Urinary bladder (tissue), 4 donors: Measurements from ENCODE around the gene UNC50. TPM values are rescaled to one million over a fixed set of nuclear protein-coding genes. Genes with fewer than 3 reads are reported as not detected.

Experiments used
- DNase-seq: peaks from one replicate; pipeline ENCODE4 v3.0.0-alpha.2; 2015; ENCODE audit errors: extremely low spot score
- H3K27ac ChIP-seq: one replicate; pipeline ENCODE4 v1.5.1; 2013; ENCODE audit warnings: low read depth, mild to moderate bottlenecking, moderate library complexity
- H3K36me3 ChIP-seq: one replicate; pipeline ENCODE4 v1.6.1; 2013; ENCODE audit warnings: mild to moderate bottlenecking, moderate library complexity; ENCODE audit not compliant: insufficient read depth
- H3K4me1 ChIP-seq: one replicate; pipeline ENCODE4 v1.6.1; 2013; ENCODE audit warnings: mild to moderate bottlenecking, moderate library complexity; ENCODE audit not compliant: insufficient read depth
- H3K4me3 ChIP-seq: one replicate; pipeline ENCODE4 v1.5.1; 2013; ENCODE audit warnings: low read depth, low read length
- WGBS: extraction: QIAGEN DNeasy Blood & Tissue Kit; methylation state at CpG from one replicate; pipeline ENCODE4 v1.1.7; 2013; 5-methylcytosine and 5-hydroxymethylcytosine counted together
- polyA plus RNA-seq: library from polyadenylated mRNA; stranded (reverse); fragments of 200-250 nt; gene quantifications from one replicate; pipeline ENCODE4 v1.2.3, GENCODE V29; 2013
- total RNA-seq: library from RNA; depleted of rRNA; stranded (reverse); fragments of >200 nt; gene quantifications from one replicate; pipeline ENCODE4 v1.2.3, GENCODE V29; 2014
- donor health status: healthy with polysubstance abuse.
- donor health status: healthy.

UNC50 gene
- total and polyA plus RNA-seq, 2 donors = 44.0 to 47.5 TPM

DNA sequence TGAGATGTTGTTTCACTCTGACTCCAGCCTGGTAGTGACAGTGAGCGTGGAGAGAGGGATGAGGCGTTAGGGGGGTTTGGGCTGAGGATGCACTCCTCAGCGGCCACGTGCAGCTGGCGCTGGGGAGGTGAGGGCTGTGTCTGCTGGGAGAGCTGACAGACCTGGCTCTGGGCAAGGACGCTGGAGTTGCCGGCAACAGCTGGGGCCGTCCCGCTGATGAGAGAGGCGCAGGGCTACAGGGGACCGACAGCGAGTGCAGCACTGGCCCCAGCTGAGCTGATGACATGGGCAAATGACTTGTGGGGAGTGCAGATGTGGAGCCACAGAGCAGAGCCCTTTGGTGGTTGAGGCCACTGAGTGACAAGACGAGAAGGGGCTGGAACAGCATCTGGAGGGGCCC lies 38.5 kb upstream of the UNC50 start:
- no peak overlapping the region for H3K27ac ChIP-seq
- H3K4me1 ChIP-seq = no peaks in the 10 kb centered on the region
- H3K36me3 ChIP-seq = no peaks in the 10 kb centered on the region
- WGBS = 95% methylated on average over 13 of the region's 13 CpGs
- H3K4me3 ChIP-seq = no peak overlapping the region
- DNase-seq = no peak

DNA sequence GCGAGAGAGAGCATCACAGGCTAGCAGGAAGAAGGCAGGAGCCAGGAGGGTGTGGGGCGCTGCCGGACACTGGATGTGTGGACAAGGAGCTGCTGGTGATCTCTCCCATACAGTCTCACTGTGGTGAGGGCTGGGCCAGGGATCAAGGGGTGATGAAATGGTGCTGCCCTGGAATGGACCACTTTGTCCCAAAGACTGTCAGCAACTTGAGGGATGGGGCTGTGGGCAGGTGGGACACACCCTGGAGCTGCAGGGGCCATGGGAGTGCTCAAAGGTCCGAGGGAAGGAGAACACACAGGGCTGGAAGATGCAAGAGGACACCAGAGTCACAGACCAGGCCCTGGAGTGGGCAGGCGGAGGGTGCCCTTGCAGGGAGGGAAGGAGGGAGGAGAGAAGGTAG lies 38.0 kb upstream of the UNC50 start:
- no peaks in the 10 kb centered on the region for H3K4me1 ChIP-seq
- no peaks in the 10 kb centered on the region for H3K36me3 ChIP-seq
- H3K27ac ChIP-seq = no peak overlapping the region
- WGBS = 94% methylated on average over 5 of the region's 5 CpGs
- H3K4me3 ChIP-seq = no peak overlapping the region
- DNase-seq = no peak

- Histone ChIP-seq H3K36me3 (no peaks in the 10 kb centered on the region), H3K4me3 (no peak overlapping the region), H3K27ac (no peak overlapping the region), H3K4me1 (no peaks in the 10 kb centered on the region)
- DNase-seq = no peak
- 93% methylated on average over 13 of the region's 13 CpGs for WGBS
Observed at GRCh38 chr2:98571121-98571701, 37.2 kb upstream of the UNC50 start.

GRCh38 chr2:98571796-98572195 lies 36.6 kb upstream of the UNC50 start:
- Histone ChIP-seq H3K27ac (no peak overlapping the region), H3K4me1 (no peaks in the 10 kb centered on the region), H3K36me3 (no peaks in the 10 kb centered on the region), H3K4me3 (no peak overlapping the region)
- 91% methylated on average over 9 of the region's 9 CpGs for WGBS
- no peak for DNase-seq

- Histone ChIP-seq H3K36me3 (no peaks in the 10 kb centered on the region), H3K27ac (no peak overlapping the region), H3K4me1 (no peaks in the 10 kb centered on the region), H3K4me3 (no peak overlapping the region)
- DNase-seq = no peak
- 63% methylated on average over 5 of the region's 5 CpGs for WGBS
Observed at GRCh38 chr2:98572211-98572610, 36.2 kb upstream of the UNC50 start.

DNA sequence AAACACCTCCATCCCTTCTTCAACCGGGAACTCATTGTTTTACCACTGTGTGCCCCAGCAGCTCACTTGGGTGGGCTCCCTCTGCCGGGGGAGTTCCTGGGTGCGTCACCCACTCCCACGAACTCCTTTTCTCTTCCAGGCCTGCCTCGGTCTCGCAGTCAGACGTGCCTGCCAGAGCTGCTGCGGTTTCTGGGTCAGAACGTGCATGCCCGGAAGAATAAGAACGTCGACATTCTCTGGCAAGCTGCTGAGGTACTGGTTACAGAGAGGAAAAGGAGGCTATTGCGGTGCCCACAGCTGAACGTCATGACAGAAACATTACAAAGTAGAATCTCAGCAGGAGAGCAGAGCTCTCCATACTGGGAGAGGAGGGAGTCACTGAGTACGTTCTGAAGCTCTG lies 35.7 kb upstream of the UNC50 start:
- no peaks in the 10 kb centered on the region for H3K36me3 ChIP-seq
- DNase-seq = no peak
- whole genome bisulfite sequencing = 73% methylated on average over 15 of the region's 15 CpGs

DNA sequence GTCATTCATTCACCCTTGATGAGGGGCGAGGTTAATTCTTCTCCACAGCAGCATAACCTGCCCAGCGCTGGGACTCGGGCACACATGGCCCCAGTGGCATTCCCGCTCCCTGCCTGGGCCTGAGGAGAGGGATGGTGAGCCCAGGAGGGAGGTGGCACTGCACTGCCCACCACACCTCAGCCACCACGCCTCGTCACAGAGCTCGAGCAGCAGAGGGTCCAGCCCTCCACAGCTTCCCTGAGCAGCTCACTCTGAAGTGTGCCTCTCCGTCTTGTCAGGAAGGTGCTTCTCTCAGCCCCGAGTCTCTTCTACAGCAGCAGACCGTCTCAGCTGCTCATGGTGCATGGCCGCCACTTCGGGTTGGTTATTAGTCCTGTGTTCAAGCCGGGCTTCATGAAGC lies 35.0 kb upstream of the UNC50 start:
- Histone ChIP-seq H3K4me3 (no peak overlapping the region), H3K36me3 (no peaks in the 10 kb centered on the region)
- WGBS = 82% methylated on average over 13 of the region's 13 CpGs

More for the DNA sequence above, 35.7 kb upstream of the UNC50 start:
- Histone ChIP-seq H3K4me1 (no peaks in the 10 kb centered on the region), H3K27ac (no peak overlapping the region), H3K4me3 (no peak overlapping the region)

DNA sequence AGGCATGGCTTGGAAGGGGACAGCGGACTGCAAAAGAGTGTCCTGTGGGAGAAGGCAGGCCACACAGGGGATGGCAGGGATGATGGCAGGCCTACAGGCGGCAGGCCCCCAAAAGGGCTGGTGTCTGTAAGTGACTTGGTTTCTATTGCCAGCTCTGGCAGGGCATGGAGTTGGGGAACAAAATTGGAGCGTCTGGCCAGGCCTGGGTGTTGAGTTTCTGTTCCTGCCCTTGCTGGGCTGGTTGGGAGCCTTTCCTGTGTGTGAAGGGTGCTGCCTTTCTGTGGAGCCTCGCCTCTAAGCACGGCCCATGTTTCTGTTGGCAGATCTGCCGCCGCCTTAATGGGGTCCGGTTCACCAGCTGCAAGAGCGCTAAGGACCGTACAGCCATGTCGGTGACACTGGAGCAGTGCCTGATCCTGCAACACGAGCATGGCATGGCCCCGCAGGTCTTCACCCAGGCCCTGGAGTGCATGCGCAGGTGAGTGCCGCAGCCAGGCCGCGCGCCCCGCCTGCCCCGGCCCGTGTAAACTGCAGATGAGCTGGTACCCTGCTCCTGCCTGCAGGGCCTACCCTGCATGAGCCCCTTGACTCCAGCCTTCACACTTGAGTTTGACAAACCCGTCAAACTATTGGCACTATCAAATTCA lies 31.6 kb upstream of the UNC50 start:
- no peak for DNase-seq
- H3K4me1 ChIP-seq = no peaks in the 10 kb centered on the region
- no peak overlapping the region for H3K27ac ChIP-seq
- WGBS = 93% methylated on average over 22 of the region's 22 CpGs
- no peak overlapping the region for H3K4me3 ChIP-seq
- no peaks in the 10 kb centered on the region for H3K36me3 ChIP-seq

More for the DNA sequence above, 35.0 kb upstream of the UNC50 start:
- DNase-seq = no peak
- Histone ChIP-seq H3K27ac (no peak overlapping the region), H3K4me1 (no peaks in the 10 kb centered on the region)

- WGBS = 74% methylated on average over 10 of the region's 10 CpGs
- no peak for DNase-seq
- H3K4me3 ChIP-seq = no peak overlapping the region
- H3K36me3 ChIP-seq = no peaks in the 10 kb centered on the region
- H3K4me1 ChIP-seq = no peaks in the 10 kb centered on the region
- no peak overlapping the region for H3K27ac ChIP-seq
Observed at GRCh38 chr2:98577313-98577712, 31.1 kb upstream of the UNC50 start.

DNA sequence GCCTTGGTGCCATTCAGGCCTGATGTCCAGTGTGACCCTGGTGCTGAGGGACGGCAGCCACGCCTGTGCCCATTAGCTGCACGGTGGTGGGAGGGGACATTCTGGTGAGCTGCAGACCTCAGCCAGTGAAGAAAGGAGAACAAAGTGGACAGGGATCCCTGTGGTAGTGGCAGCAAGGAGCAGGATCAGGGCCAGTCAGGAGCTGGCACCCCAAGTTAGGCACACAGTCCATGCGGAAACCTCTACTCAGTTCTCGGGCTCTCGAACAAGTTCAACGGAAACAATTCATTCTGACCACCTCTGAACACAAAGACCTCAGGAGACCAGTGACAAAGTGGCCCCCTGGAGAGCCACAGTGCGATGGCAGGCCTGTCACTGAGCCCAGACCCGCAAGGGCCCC lies 30.2 kb upstream of the UNC50 start:
- no peaks in the 10 kb centered on the region for H3K36me3 ChIP-seq
- no peak overlapping the region for H3K4me3 ChIP-seq
- H3K4me1 ChIP-seq = no peaks in the 10 kb centered on the region
- no peak overlapping the region for H3K27ac ChIP-seq
- DNase-seq = no peak
- WGBS = 91% methylated on average over 9 of the region's 9 CpGs

GRCh38 chr2:98579926-98580325 lies 28.5 kb upstream of the UNC50 start:
- H3K36me3 ChIP-seq = no peaks in the 10 kb centered on the region
- DNase-seq = no peak
- no peak overlapping the region for H3K27ac ChIP-seq
- H3K4me3 ChIP-seq = no peak overlapping the region
- H3K4me1 ChIP-seq = no peaks in the 10 kb centered on the region
- WGBS = 84% methylated on average over 7 of the region's 7 CpGs

- no peak overlapping the region for H3K4me3 ChIP-seq
- DNase-seq = no peak
- H3K27ac ChIP-seq = no peak overlapping the region
- H3K36me3 ChIP-seq = no peaks in the 10 kb centered on the region
- no peaks in the 10 kb centered on the region for H3K4me1 ChIP-seq
- WGBS = 91% methylated on average over 10 of the region's 10 CpGs
Observed at GRCh38 chr2:98580656-98581284, 27.6 kb upstream of the UNC50 start.

GRCh38 chr2:98582523-98582922 lies 25.9 kb upstream of the UNC50 start:
- 96% methylated on average over 9 of the region's 9 CpGs for WGBS
- H3K36me3 ChIP-seq = no peaks in the 10 kb centered on the region

DNA sequence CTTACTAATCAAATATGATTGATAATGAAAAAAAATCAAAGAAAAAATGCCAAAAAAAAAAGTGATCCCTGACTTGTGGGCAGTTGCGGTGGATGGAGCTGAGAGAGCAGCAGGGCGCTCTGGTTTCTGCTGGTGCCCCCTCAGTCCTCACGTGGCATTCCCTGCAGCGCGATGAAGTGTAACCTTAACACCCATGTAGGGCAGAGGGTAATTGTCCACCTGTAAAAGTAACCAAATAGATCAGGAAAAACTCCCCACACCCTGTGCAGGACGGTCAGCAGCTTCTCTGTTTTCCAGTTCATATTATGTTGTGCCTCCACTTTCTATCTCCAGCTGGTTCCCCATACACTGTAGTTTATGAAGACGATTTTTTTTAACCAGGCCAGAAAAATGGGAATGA lies 25.1 kb upstream of the UNC50 start:
- H3K4me3 ChIP-seq = no peak overlapping the region
- WGBS = 97% methylated on average over 7 of the region's 7 CpGs
- H3K27ac ChIP-seq = no peak overlapping the region
- DNase-seq = no peak
- no peaks in the 10 kb centered on the region for H3K36me3 ChIP-seq
- H3K4me1 ChIP-seq = no peaks in the 10 kb centered on the region

More at GRCh38 chr2:98582523-98582922, 25.9 kb upstream of the UNC50 start:
- Histone ChIP-seq H3K4me3 (no peak overlapping the region), H3K27ac (no peak overlapping the region), H3K4me1 (no peaks in the 10 kb centered on the region)
- no peak for DNase-seq
